Measurements from ENCODE around the gene PKM. TPM values are rescaled to one million over a fixed set of nuclear protein-coding genes. Genes with fewer than 3 reads are reported as not detected.

Gene PKM
- total and polyA plus RNA-seq, 9 of the 15 experiments (the other 6 are each of a cell fraction or from before 2014, with no cell fraction given) = 140 to 825 (median 383) TPM

- TF ChIP-seq, protein P1, sequence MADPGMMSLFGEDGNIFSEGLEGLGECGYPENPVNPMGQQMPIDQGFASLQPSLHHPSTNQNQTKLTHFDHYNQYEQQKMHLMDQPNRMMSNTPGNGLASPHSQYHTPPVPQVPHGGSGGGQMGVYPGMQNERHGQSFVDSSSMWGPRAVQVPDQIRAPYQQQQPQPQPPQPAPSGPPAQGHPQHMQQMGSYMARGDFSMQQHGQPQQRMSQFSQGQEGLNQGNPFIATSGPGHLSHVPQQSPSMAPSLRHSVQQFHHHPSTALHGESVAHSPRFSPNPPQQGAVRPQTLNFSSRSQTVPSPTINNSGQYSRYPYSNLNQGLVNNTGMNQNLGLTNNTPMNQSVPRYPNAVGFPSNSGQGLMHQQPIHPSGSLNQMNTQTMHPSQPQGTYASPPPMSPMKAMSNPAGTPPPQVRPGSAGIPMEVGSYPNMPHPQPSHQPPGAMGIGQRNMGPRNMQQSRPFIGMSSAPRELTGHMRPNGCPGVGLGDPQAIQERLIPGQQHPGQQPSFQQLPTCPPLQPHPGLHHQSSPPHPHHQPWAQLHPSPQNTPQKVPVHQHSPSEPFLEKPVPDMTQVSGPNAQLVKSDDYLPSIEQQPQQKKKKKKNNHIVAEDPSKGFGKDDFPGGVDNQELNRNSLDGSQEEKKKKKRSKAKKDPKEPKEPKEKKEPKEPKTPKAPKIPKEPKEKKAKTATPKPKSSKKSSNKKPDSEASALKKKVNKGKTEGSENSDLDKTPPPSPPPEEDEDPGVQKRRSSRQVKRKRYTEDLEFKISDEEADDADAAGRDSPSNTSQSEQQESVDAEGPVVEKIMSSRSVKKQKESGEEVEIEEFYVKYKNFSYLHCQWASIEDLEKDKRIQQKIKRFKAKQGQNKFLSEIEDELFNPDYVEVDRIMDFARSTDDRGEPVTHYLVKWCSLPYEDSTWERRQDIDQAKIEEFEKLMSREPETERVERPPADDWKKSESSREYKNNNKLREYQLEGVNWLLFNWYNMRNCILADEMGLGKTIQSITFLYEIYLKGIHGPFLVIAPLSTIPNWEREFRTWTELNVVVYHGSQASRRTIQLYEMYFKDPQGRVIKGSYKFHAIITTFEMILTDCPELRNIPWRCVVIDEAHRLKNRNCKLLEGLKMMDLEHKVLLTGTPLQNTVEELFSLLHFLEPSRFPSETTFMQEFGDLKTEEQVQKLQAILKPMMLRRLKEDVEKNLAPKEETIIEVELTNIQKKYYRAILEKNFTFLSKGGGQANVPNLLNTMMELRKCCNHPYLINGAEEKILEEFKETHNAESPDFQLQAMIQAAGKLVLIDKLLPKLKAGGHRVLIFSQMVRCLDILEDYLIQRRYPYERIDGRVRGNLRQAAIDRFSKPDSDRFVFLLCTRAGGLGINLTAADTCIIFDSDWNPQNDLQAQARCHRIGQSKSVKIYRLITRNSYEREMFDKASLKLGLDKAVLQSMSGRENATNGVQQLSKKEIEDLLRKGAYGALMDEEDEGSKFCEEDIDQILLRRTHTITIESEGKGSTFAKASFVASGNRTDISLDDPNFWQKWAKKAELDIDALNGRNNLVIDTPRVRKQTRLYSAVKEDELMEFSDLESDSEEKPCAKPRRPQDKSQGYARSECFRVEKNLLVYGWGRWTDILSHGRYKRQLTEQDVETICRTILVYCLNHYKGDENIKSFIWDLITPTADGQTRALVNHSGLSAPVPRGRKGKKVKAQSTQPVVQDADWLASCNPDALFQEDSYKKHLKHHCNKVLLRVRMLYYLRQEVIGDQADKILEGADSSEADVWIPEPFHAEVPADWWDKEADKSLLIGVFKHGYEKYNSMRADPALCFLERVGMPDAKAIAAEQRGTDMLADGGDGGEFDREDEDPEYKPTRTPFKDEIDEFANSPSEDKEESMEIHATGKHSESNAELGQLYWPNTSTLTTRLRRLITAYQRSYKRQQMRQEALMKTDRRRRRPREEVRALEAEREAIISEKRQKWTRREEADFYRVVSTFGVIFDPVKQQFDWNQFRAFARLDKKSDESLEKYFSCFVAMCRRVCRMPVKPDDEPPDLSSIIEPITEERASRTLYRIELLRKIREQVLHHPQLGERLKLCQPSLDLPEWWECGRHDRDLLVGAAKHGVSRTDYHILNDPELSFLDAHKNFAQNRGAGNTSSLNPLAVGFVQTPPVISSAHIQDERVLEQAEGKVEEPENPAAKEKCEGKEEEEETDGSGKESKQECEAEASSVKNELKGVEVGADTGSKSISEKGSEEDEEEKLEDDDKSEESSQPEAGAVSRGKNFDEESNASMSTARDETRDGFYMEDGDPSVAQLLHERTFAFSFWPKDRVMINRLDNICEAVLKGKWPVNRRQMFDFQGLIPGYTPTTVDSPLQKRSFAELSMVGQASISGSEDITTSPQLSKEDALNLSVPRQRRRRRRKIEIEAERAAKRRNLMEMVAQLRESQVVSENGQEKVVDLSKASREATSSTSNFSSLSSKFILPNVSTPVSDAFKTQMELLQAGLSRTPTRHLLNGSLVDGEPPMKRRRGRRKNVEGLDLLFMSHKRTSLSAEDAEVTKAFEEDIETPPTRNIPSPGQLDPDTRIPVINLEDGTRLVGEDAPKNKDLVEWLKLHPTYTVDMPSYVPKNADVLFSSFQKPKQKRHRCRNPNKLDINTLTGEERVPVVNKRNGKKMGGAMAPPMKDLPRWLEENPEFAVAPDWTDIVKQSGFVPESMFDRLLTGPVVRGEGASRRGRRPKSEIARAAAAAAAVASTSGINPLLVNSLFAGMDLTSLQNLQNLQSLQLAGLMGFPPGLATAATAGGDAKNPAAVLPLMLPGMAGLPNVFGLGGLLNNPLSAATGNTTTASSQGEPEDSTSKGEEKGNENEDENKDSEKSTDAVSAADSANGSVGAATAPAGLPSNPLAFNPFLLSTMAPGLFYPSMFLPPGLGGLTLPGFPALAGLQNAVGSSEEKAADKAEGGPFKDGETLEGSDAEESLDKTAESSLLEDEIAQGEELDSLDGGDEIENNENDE (IDR thresholded peaks at IDR 0.05; ENCODE audit: low read depth, low read length) = no peak
- TF ChIP-seq NR4A1 (CRISPR knock-in tag; IDR thresholded peaks at IDR 0.05) (no peak), NR4A1 (tag; IDR thresholded peaks at IDR 0.05) (no peak), STAT5A (IDR thresholded peaks at IDR 0.05; ENCODE audit: borderline replicate concordance, low read length) (no peak), CHD1 (IDR thresholded peaks at IDR 0.05; ENCODE audit: low read length) (peak; percentile 78), TAF15 (IDR thresholded peaks at IDR 0.05; ENCODE audit: low read depth, low read length) (no peak)
- TF ChIP-seq, protein P2, sequence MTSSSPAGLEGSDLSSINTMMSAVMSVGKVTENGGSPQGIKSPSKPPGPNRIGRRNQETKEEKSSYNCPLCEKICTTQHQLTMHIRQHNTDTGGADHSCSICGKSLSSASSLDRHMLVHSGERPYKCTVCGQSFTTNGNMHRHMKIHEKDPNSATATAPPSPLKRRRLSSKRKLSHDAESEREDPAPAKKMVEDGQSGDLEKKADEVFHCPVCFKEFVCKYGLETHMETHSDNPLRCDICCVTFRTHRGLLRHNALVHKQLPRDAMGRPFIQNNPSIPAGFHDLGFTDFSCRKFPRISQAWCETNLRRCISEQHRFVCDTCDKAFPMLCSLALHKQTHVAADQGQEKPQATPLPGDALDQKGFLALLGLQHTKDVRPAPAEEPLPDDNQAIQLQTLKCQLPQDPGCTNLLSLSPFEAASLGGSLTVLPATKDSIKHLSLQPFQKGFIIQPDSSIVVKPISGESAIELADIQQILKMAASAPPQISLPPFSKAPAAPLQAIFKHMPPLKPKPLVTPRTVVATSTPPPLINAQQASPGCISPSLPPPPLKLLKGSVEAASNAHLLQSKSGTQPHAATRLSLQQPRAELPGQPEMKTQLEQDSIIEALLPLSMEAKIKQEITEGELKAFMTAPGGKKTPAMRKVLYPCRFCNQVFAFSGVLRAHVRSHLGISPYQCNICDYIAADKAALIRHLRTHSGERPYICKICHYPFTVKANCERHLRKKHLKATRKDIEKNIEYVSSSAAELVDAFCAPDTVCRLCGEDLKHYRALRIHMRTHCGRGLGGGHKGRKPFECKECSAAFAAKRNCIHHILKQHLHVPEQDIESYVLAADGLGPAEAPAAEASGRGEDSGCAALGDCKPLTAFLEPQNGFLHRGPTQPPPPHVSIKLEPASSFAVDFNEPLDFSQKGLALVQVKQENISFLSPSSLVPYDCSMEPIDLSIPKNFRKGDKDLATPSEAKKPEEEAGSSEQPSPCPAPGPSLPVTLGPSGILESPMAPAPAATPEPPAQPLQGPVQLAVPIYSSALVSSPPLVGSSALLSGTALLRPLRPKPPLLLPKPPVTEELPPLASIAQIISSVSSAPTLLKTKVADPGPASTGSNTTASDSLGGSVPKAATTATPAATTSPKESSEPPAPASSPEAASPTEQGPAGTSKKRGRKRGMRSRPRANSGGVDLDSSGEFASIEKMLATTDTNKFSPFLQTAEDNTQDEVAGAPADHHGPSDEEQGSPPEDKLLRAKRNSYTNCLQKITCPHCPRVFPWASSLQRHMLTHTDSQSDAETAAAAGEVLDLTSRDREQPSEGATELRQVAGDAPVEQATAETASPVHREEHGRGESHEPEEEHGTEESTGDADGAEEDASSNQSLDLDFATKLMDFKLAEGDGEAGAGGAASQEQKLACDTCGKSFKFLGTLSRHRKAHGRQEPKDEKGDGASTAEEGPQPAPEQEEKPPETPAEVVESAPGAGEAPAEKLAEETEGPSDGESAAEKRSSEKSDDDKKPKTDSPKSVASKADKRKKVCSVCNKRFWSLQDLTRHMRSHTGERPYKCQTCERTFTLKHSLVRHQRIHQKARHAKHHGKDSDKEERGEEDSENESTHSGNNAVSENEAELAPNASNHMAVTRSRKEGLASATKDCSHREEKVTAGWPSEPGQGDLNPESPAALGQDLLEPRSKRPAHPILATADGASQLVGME (CRISPR knock-in tag; IDR thresholded peaks at IDR 0.05) = no peak
- TF ChIP-seq, protein P3, sequence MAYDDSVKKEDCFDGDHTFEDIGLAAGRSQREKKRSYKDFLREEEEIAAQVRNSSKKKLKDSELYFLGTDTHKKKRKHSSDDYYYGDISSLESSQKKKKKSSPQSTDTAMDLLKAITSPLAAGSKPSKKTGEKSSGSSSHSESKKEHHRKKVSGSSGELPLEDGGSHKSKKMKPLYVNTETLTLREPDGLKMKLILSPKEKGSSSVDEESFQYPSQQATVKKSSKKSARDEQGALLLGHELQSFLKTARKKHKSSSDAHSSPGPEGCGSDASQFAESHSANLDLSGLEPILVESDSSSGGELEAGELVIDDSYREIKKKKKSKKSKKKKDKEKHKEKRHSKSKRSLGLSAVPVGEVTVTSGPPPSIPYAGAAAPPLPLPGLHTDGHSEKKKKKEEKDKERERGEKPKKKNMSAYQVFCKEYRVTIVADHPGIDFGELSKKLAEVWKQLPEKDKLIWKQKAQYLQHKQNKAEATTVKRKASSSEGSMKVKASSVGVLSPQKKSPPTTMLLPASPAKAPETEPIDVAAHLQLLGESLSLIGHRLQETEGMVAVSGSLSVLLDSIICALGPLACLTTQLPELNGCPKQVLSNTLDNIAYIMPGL (CRISPR knock-in tag; IDR thresholded peaks at IDR 0.05) = no peak
Observed at GRCh38 chr15:72231066-72231832, at the start of gene PKM (continued).
